ENCODE data around the gene CDCA7. TPM values are rescaled to one million over a fixed set of nuclear protein-coding genes. Genes with fewer than 3 reads are reported as not detected.

Gene CDCA7
- total RNA-seq, 2 experiments from 2014 or later: 65.2 to 66.6 TPM

GRCh38 chr2:173397539-173397938 lies 42.9 kb downstream of the CDCA7 start:
- H3K36me3 Mint-ChIP-seq (ENCODE audit: low read depth): no peaks in the 10 kb centered on the region
- H3K4me3 Mint-ChIP-seq: no peak overlapping the region
- POLR2A ChIA-PET: no interaction called here
- CTCF ChIA-PET: no interaction called here
- DNase-seq: no peak
- peaks cover 62% of the 10 kb centered on the region for H3K27me3 Mint-ChIP-seq
- peaks cover 5% of the 10 kb centered on the region for H3K4me1 Mint-ChIP-seq
- no peaks in the 10 kb centered on the region for H3K9me3 Mint-ChIP-seq
- H3K27ac Mint-ChIP-seq: no peak overlapping the region

- no peaks in the 10 kb centered on the region for H3K36me3 Mint-ChIP-seq (ENCODE audit: low read depth)
- peaks cover 67% of the 10 kb centered on the region for H3K27me3 Mint-ChIP-seq
- no peak for DNase-seq
- peaks cover 8% of the 10 kb centered on the region for H3K4me1 Mint-ChIP-seq
- H3K4me3 Mint-ChIP-seq: no peak overlapping the region
- CTCF ChIA-PET: interaction anchor here (1.6 to 5.4 kb wide), 3 partner anchors 371 to 942 kb away, joined by 4 to 30 read pairs (median 5); no protein-coding TSS in a partner anchor
- H3K27ac Mint-ChIP-seq: no peak overlapping the region
- POLR2A ChIA-PET: no interaction called here
- no peaks in the 10 kb centered on the region for H3K9me3 Mint-ChIP-seq
Measured at GRCh38 chr2:173399229-173399628, 44.6 kb downstream of the CDCA7 start.

- H3K27me3 Mint-ChIP-seq: peaks cover 64% of the 10 kb centered on the region
- no peaks in the 10 kb centered on the region for H3K9me3 Mint-ChIP-seq
- H3K4me1 Mint-ChIP-seq: peaks cover 8% of the 10 kb centered on the region
- DNase-seq: no peak
- no peak overlapping the region for H3K27ac Mint-ChIP-seq
- H3K36me3 Mint-ChIP-seq (ENCODE audit: low read depth): no peaks in the 10 kb centered on the region
- H3K4me3 Mint-ChIP-seq: no peak overlapping the region
- CTCF ChIA-PET: interaction anchor here (1.4 to 5.4 kb wide), 3 partner anchors 240 to 940 kb away, joined by 3 to 30 read pairs (median 5); no protein-coding TSS in a partner anchor
- POLR2A ChIA-PET: interaction anchor here (0.6 kb wide), 1 partner anchor 14 kb away, joined by 3 read pairs; no protein-coding TSS in a partner anchor
Measured at GRCh38 chr2:173400760-173401159, 46.1 kb downstream of the CDCA7 start.

GRCh38 chr2:173401716-173402326 lies 47.1 kb downstream of the CDCA7 start:
- CTCF ChIA-PET: interaction anchor here (1.1 to 5.4 kb wide), 8 partner anchors 14 to 1092 kb away, joined by 3 to 30 read pairs (median 6); no protein-coding TSS in a partner anchor
- no peak for DNase-seq
- H3K4me1 Mint-ChIP-seq: peaks cover 8% of the 10 kb centered on the region
- POLR2A ChIA-PET: interaction anchor here (0.6 to 1.2 kb wide), 3 partner anchors 15 to 47 kb away, joined by 3 to 4 read pairs (median 3); partner anchors contain the start of gene CDCA7
- H3K27ac Mint-ChIP-seq: no peak overlapping the region
- H3K9me3 Mint-ChIP-seq: no peaks in the 10 kb centered on the region
- H3K36me3 Mint-ChIP-seq (ENCODE audit: low read depth): no peaks in the 10 kb centered on the region
- H3K4me3 Mint-ChIP-seq: no peak overlapping the region
- H3K27me3 Mint-ChIP-seq: peaks cover 65% of the 10 kb centered on the region

GRCh38 chr2:173402405-173402974 lies 47.8 kb downstream of the CDCA7 start:
- Mint-ChIP-seq H3K27me3 (peaks cover 67% of the 10 kb centered on the region), H3K4me1 (peaks cover 8% of the 10 kb centered on the region), H3K4me3 (no peak overlapping the region), H3K9me3 (no peaks in the 10 kb centered on the region), H3K27ac (no peak overlapping the region), H3K36me3 (ENCODE audit: low read depth) (no peaks in the 10 kb centered on the region)
- POLR2A ChIA-PET: interaction anchor here (1.2 kb wide), 2 partner anchors 47 to 48 kb away, joined by 3 to 4 read pairs; partner anchors contain the start of gene CDCA7
- peak; percentile 75 for DNase-seq
- CTCF ChIA-PET: interaction anchor here (0.5 to 5.4 kb wide), 10 partner anchors 13 to 1091 kb away, joined by 3 to 30 read pairs (median 4); no protein-coding TSS in a partner anchor

GRCh38 chr2:173404841-173405750 lies 50.4 kb downstream of the CDCA7 start:
- H3K27me3 Mint-ChIP-seq: peaks cover 62% of the 10 kb centered on the region
- DNase-seq: no peak
- no peaks in the 10 kb centered on the region for H3K36me3 Mint-ChIP-seq (ENCODE audit: low read depth)
- ChIA-PET POLR2A (no interaction called here), CTCF (no interaction called here)
- H3K4me1 Mint-ChIP-seq: peaks cover 8% of the 10 kb centered on the region
- H3K27ac Mint-ChIP-seq: no peak overlapping the region
- H3K4me3 Mint-ChIP-seq: no peak overlapping the region
- H3K9me3 Mint-ChIP-seq: no peaks in the 10 kb centered on the region

GRCh38 chr2:173407176-173407575 lies 52.5 kb downstream of the CDCA7 start:
- H3K4me1 Mint-ChIP-seq: peaks cover 6% of the 10 kb centered on the region
- H3K9me3 Mint-ChIP-seq: no peaks in the 10 kb centered on the region
- no peak for DNase-seq
- H3K27ac Mint-ChIP-seq: no peak overlapping the region
- peaks cover 49% of the 10 kb centered on the region for H3K27me3 Mint-ChIP-seq
- H3K36me3 Mint-ChIP-seq (ENCODE audit: low read depth): no peaks in the 10 kb centered on the region
- H3K4me3 Mint-ChIP-seq: no peak overlapping the region
- ChIA-PET POLR2A (no interaction called here), CTCF (interaction anchor here (1.5 kb wide), 1 partner anchor 42 kb away, joined by 4 read pairs; no protein-coding TSS in a partner anchor)

- CTCF ChIA-PET: no interaction called here
- Mint-ChIP-seq H3K4me1 (peaks cover 2% of the 10 kb centered on the region), H3K9me3 (no peaks in the 10 kb centered on the region), H3K36me3 (ENCODE audit: low read depth) (no peaks in the 10 kb centered on the region), H3K27me3 (peaks cover 48% of the 10 kb centered on the region), H3K4me3 (no peak overlapping the region), H3K27ac (no peak overlapping the region)
- POLR2A ChIA-PET: no interaction called here
- DNase-seq: no peak
Measured at GRCh38 chr2:173407646-173408045, 53.0 kb downstream of the CDCA7 start.

- peaks cover 41% of the 10 kb centered on the region for H3K27me3 Mint-ChIP-seq
- no peak overlapping the region for H3K27ac Mint-ChIP-seq
- H3K4me1 Mint-ChIP-seq: no peaks in the 10 kb centered on the region
- H3K9me3 Mint-ChIP-seq: no peaks in the 10 kb centered on the region
- DNase-seq: no peak
- no peaks in the 10 kb centered on the region for H3K36me3 Mint-ChIP-seq (ENCODE audit: low read depth)
- CTCF ChIA-PET: no interaction called here
- H3K4me3 Mint-ChIP-seq: no peak overlapping the region
- POLR2A ChIA-PET: no interaction called here
Measured at GRCh38 chr2:173410579-173410978, 55.9 kb downstream of the CDCA7 start.

GRCh38 chr2:173412628-173413027 lies 58.0 kb downstream of the CDCA7 start:
- ChIA-PET POLR2A (interaction anchor here (0.6 kb wide), 1 partner anchor 243 kb away, joined by 3 read pairs; no protein-coding TSS in a partner anchor), CTCF (interaction anchor here (1.5 kb wide), 1 partner anchor 36 kb away, joined by 3 read pairs; no protein-coding TSS in a partner anchor)
- H3K4me1 Mint-ChIP-seq: no peaks in the 10 kb centered on the region
- H3K9me3 Mint-ChIP-seq: no peaks in the 10 kb centered on the region
- no peak overlapping the region for H3K27ac Mint-ChIP-seq
- no peak for DNase-seq
- H3K36me3 Mint-ChIP-seq (ENCODE audit: low read depth): no peaks in the 10 kb centered on the region
- H3K4me3 Mint-ChIP-seq: no peak overlapping the region
- H3K27me3 Mint-ChIP-seq: peaks cover 31% of the 10 kb centered on the region

GRCh38 chr2:173414823-173415322 lies 60.2 kb downstream of the CDCA7 start:
- H3K27ac Mint-ChIP-seq: no peak overlapping the region

GRCh38 chr2:173415431-173416381 lies 61.0 kb downstream of the CDCA7 start:
- no peak overlapping the region for H3K27ac Mint-ChIP-seq
- DNase-seq: no peak
- ChIA-PET POLR2A (no interaction called here), CTCF (interaction anchor here (2.0 kb wide), 1 partner anchor 13 kb away, joined by 9 read pairs; no protein-coding TSS in a partner anchor)
- H3K4me1 Mint-ChIP-seq: no peaks in the 10 kb centered on the region
- no peaks in the 10 kb centered on the region for H3K9me3 Mint-ChIP-seq
- peaks cover 28% of the 10 kb centered on the region for H3K27me3 Mint-ChIP-seq
- H3K4me3 Mint-ChIP-seq: no peak overlapping the region
- no peaks in the 10 kb centered on the region for H3K36me3 Mint-ChIP-seq (ENCODE audit: low read depth)

More at GRCh38 chr2:173414823-173415322, 60.2 kb downstream of the CDCA7 start:
- ChIA-PET CTCF (interaction anchor here (2.0 kb wide), 1 partner anchor 12 kb away, joined by 9 read pairs; no protein-coding TSS in a partner anchor), POLR2A (no interaction called here)
- Mint-ChIP-seq H3K4me3 (no peak overlapping the region), H3K4me1 (no peaks in the 10 kb centered on the region), H3K36me3 (ENCODE audit: low read depth) (no peaks in the 10 kb centered on the region), H3K27me3 (peaks cover 30% of the 10 kb centered on the region), H3K9me3 (no peaks in the 10 kb centered on the region)
- DNase-seq: no peak
